Smooth muscle cell (in vitro differentiated cells): ENCODE data around the gene WWOX. TPM values are rescaled to one million over a fixed set of nuclear protein-coding genes. Genes with fewer than 3 reads are reported as not detected.

Experiments used
- DNase-seq: peaks from one replicate; lab custom pipeline; 2025; ENCODE audit not compliant: unreplicated experiment; lab: John Stamatoyannopoulos, UW
- H2AFZ ChIP-seq: fragments of 200-600 bp; sonication (generic); 2 replicates; pipeline ENCODE4 v1.6.0; 2016; ENCODE audit warnings: antibody characterized with exemption, low read depth, mild to moderate bottlenecking
- H3F3A ChIP-seq: fragments of 200-600 bp; sonication (generic); 2 replicates; pipeline ENCODE4 v1.6.0; 2017; ENCODE audit warnings: antibody characterized with exemption, low read depth
- H3K27ac ChIP-seq: fragments of 200-600 bp; sonication (generic); 2 replicates; pipeline ENCODE4 v1.5.1; 2016; ENCODE audit warnings: low read depth, mild to moderate bottlenecking
- H3K27me3 ChIP-seq: fragments of 200-600 bp; sonication (generic); 2 replicates; pipeline ENCODE4 v1.6.1; 2016; ENCODE audit warnings: low read depth, mild to moderate bottlenecking
- H3K36me3 ChIP-seq: fragments of 200-600 bp; sonication (generic); 2 replicates; pipeline ENCODE4 v1.5.1; 2016; ENCODE audit warnings: low read depth
- H3K4me1 ChIP-seq: fragments of 200-600 bp; sonication (generic); 2 replicates; pipeline ENCODE4 v1.5.1; 2016; ENCODE audit warnings: low read depth
- H3K4me2 ChIP-seq: fragments of 200-600 bp; sonication (generic); 2 replicates; pipeline ENCODE4 v1.6.0; 2016; ENCODE audit warnings: mild to moderate bottlenecking
- H3K4me3 ChIP-seq: fragments of 200-600 bp; sonication (generic); 2 replicates; pipeline ENCODE4 v1.5.1; 2016; ENCODE audit warnings: mild to moderate bottlenecking
- H3K79me2 ChIP-seq: fragments of 200-600 bp; sonication (generic); 2 replicates; pipeline ENCODE4 v1.6.0; 2016; ENCODE audit warnings: low read depth, mild to moderate bottlenecking
- H3K9ac ChIP-seq: fragments of 200-600 bp; sonication (generic); 2 replicates; pipeline ENCODE4 v1.6.0; 2016; ENCODE audit warnings: low read depth
- H3K9me3 ChIP-seq: fragments of 200-600 bp; sonication (generic); replicated peaks from 2 replicates; pipeline ENCODE4 v1.5.1; 2016; ENCODE audit warnings: low read depth
- H4K20me1 ChIP-seq: fragments of 200-600 bp; sonication (generic); 2 replicates; pipeline ENCODE4 v1.6.0; 2016; ENCODE audit warnings: low read depth
- WGBS: methylation state at CpG from one replicate; pipeline ENCODE4 v1.1.7; 2016; ENCODE audit warnings: low lambda C conversion rate; 5-methylcytosine and 5-hydroxymethylcytosine counted together
- polyA plus RNA-seq: library from polyadenylated mRNA; unstranded; fragments of >200 nt; fragmentation: Nextera tagmentation; extraction: Ambion mirVana; gene quantifications from 2 replicates; pipeline ENCODE4 v1.2.1, GENCODE V29; 2016
- total RNA-seq: library from RNA; depleted of rRNA; stranded (reverse); fragments of >200 nt; gene quantifications from 2 replicates; pipeline ENCODE4 v1.2.3, GENCODE V29; 2014
- TF ChIP-seq, protein P1 (sequence below): fragments of 200-600 bp; sonication (generic); IDR thresholded peaks from 2 replicates; pipeline ENCODE4 v1.5.1; 2017; ENCODE audit warnings: borderline replicate concordance, mild to moderate bottlenecking, antibody characterized with exemption; ENCODE audit not compliant: insufficient read depth, poor library complexity, severe bottlenecking

WWOX gene
- total and polyA plus RNA-seq, 2 experiments from 2014 or later: 7.5 to 14.0 TPM

DNA sequence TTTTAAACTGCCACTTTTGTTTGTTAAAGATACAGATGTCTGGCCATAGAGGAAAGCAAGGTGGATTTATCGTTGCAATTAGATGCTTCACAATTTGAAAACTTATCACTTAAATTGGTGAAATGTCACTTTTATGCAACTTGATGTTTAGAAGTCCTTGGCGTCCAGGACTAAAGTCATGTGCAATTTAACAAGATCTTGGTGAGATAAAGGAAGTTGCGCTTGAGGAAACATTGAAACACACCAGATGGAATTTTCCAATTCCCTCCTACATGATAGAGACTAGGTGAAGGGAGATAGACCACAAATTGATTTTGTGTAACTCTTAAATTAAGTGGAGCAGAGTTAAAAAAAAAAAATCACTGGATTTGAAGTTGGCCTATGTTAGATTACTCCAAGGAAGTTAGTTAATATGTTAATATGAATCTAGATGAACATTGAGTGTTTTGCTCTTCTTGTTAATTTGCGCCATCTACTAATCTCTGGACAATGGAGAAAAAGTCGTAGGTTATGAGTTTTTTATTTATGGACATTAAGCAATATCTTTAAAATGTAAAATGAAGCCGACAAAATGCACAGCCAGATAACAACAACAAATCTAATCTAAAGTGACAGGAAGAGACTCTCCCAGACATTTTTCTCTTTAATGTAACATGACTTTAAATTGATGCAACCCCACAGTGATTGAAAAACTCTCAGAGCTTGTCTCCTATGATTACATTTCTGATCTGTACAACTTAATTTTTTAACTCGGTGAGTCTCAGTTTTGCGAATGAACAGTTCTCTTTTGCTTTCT, 119.6 kb downstream of the WWOX start:
- H3F3A ChIP-seq: no peaks in the 10 kb centered on the region
- H3K9me3 ChIP-seq: no peaks in the 10 kb centered on the region
- no peak overlapping the region for H3K4me2 ChIP-seq
- H4K20me1 ChIP-seq: no peaks in the 10 kb centered on the region
- no peak overlapping the region for H2AFZ ChIP-seq
- TF ChIP-seq, protein P1, sequence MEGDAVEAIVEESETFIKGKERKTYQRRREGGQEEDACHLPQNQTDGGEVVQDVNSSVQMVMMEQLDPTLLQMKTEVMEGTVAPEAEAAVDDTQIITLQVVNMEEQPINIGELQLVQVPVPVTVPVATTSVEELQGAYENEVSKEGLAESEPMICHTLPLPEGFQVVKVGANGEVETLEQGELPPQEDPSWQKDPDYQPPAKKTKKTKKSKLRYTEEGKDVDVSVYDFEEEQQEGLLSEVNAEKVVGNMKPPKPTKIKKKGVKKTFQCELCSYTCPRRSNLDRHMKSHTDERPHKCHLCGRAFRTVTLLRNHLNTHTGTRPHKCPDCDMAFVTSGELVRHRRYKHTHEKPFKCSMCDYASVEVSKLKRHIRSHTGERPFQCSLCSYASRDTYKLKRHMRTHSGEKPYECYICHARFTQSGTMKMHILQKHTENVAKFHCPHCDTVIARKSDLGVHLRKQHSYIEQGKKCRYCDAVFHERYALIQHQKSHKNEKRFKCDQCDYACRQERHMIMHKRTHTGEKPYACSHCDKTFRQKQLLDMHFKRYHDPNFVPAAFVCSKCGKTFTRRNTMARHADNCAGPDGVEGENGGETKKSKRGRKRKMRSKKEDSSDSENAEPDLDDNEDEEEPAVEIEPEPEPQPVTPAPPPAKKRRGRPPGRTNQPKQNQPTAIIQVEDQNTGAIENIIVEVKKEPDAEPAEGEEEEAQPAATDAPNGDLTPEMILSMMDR: no peak
- WGBS: 81% methylated on average over 8 of the region's 8 CpGs
- no peak overlapping the region for H3K9ac ChIP-seq
- H3K27me3 ChIP-seq: no peaks in the 10 kb centered on the region
- no peak overlapping the region for H3K4me3 ChIP-seq
- H3K27ac ChIP-seq: no peak overlapping the region
- no peaks in the 10 kb centered on the region for H3K79me2 ChIP-seq
- DNase-seq: no peak
- H3K4me1 ChIP-seq: no peaks in the 10 kb centered on the region
- H3K36me3 ChIP-seq: no peaks in the 10 kb centered on the region

DNA sequence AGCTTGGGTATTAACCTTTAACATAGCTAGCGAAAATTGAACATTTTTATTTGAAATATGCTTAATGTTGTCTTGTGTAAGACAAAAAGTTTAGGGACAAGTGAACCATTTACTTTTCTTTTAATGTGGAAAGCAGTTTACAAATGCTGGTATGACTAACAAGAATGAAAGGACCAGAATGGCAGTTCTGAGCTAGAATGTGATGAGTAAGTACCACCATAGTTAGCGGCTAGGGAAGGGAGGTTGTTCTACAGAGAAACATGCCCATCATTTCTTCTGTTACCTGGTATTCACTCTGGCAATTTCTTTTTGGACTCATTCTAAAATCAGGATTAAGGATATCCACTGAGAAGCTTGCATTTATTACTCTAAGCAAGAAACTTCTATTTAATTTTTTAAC, 121.1 kb downstream of the WWOX start:
- Histone ChIP-seq H3F3A (no peaks in the 10 kb centered on the region), H3K9ac (no peak overlapping the region), H3K4me2 (no peak overlapping the region), H3K4me1 (no peaks in the 10 kb centered on the region), H2AFZ (no peak overlapping the region), H3K79me2 (no peaks in the 10 kb centered on the region), H4K20me1 (no peaks in the 10 kb centered on the region), H3K4me3 (no peak overlapping the region), H3K36me3 (no peaks in the 10 kb centered on the region), H3K9me3 (no peaks in the 10 kb centered on the region), H3K27me3 (no peaks in the 10 kb centered on the region), H3K27ac (no peak overlapping the region)
- TF ChIP-seq, protein P1: no peak
- no peak for DNase-seq
- 66% methylated on average over 2 of the region's 2 CpGs for WGBS

DNA sequence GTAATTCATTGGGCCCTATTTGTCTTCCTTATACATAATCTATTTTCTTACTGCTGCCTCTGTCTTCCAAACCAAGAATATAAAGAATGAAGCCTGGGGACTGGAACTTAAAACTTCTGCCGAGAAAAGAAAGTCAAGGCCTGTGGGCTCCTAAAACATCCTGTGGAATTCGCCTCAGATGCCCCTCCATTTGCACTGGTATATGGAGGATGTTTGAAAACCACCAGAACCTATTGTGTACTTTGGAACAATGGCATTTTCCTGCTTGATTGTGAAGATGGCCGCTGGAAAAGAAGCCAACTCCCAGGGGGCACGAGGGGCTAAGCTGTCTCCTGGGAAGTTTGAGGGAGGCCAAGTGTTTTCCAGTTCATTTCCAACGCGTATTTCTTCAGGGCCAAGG, 122.4 kb downstream of the WWOX start:
- Histone ChIP-seq H3K27me3 (peaks cover 6% of the 10 kb centered on the region), H3K36me3 (no peaks in the 10 kb centered on the region), H3F3A (no peaks in the 10 kb centered on the region), H3K4me2 (no peak overlapping the region), H2AFZ (no peak overlapping the region), H3K4me3 (no peak overlapping the region), H3K27ac (no peak overlapping the region), H3K4me1 (no peaks in the 10 kb centered on the region), H3K79me2 (no peaks in the 10 kb centered on the region), H3K9me3 (no peaks in the 10 kb centered on the region), H4K20me1 (no peaks in the 10 kb centered on the region), H3K9ac (no peak overlapping the region)
- TF ChIP-seq, protein P1: no peak
- no peak for DNase-seq
- 88% methylated on average over 6 of the region's 6 CpGs for WGBS

DNA sequence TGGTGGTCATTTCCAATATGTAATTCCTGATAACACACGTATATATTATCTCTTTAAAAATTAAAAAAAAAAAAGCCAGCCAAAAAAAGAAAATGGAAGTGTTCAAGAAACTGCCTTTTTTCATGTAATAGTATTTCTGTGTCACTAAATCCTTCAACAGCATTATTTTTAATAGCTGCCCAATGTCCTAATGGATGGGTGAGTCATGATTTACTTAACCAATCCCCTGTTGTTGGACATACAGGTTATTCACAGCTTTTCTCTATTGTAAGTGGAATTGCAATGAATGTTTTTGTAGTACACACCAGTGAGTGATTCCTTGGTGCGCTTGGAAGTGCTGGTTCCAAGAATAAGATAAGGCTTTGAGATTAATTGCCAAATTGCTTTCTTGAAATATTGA, 124.9 kb downstream of the WWOX start:
- TF ChIP-seq, protein P1: no peak
- Histone ChIP-seq H3K4me1 (no peaks in the 10 kb centered on the region), H3K27me3 (peaks cover 6% of the 10 kb centered on the region), H3K4me3 (no peak overlapping the region), H3F3A (no peaks in the 10 kb centered on the region), H3K9ac (no peak overlapping the region), H2AFZ (no peak overlapping the region), H3K27ac (no peak overlapping the region), H3K36me3 (no peaks in the 10 kb centered on the region), H4K20me1 (no peaks in the 10 kb centered on the region), H3K79me2 (no peaks in the 10 kb centered on the region), H3K4me2 (no peak overlapping the region), H3K9me3 (no peaks in the 10 kb centered on the region)
- WGBS: 96% methylated on average over 2 of the region's 2 CpGs
- no peak for DNase-seq
